Effector CD8-positive, alpha-beta T cell (primary cell): ENCODE data around the gene CMIP.

Source experiments
- DNase-seq: peaks from one replicate; lab custom pipeline; 2025; lab: John Stamatoyannopoulos, UW

CMIP gene

GRCh38 chr16:81639348-81639747, 194.7 kb downstream of the CMIP start:
- no peak for DNase-seq

DNA sequence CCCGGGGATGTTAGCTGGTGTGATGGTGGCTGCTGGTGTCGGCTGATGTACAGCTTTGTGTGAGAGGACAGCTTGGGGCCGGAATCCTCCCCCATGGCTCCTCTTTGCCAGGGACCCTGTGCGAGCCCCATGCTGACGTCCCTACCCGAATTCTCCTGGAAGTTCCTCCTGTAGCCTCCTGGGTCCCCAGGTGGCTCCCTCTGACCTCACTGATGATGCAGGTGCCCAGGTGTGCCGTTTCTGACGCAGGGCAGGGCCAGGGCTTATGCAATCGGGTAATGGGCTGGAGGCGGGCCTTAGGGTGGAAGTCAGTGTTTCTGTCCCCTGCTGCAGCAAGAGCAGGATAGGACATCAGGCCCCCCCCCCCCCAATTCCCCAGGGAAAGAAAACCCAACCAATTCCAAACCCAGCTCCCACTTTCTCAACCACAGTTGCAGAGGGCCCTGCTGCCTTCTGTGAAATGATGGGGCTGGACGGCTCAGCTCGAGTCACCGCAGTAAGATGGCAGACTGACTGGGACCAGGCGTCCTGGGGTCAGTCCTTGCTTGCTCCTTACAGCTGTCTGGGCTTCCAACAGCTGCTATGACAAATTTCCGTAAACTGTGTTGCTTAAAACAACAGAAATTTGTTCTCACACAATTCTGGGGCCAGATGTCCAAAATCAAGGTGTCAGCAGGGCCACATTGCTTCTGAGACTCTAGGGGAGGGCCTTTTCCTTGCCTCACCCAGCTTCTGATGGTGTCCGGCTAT, 195.5 kb downstream of the CMIP start:
- DNase-seq: no peak

- DNase-seq: no peak
Observed at GRCh38 chr16:81640681-81641070, 196.1 kb downstream of the CMIP start.

- no peak for DNase-seq
Observed at GRCh38 chr16:81641395-81642106, 196.9 kb downstream of the CMIP start.

DNA sequence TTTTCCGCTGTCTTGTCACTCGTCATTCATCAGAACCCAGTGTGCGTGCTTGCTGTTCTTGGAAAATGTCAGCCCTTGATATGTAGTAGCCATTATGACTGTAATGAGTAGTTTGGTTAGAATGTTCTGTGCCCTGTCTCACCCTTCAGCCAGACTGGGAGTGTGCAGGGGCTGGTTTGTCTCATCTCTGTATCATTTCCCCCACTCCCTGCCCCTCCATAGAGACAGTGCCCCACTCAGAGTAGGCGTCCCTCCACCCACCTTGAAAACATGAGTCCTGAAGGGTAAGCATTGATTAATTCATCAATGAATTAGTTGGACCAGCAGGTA, 197.5 kb downstream of the CMIP start:
- no peak for DNase-seq

- no peak for DNase-seq
Observed at GRCh38 chr16:81642943-81643342, 198.3 kb downstream of the CMIP start.

- no peak for DNase-seq
Observed at GRCh38 chr16:81645266-81645694, 200.7 kb downstream of the CMIP start.

DNA sequence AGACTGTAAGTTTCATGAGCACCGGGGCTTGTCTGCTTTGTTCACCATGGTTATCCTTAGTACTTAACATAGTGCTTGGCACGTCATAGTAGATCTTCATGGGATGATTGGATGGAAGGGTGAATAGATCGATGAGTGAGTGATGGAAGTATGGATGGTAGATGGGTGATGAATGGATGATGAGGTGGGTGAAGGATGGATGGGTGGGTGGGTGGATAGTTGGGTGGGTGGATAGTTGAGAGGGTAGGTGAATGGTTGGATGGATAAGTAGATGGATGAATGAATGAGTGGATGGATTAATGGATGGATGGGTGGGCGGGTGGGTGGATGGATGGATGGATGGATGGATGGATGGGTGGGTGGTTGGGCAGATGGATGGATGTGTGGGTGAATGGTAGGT, 201.3 kb downstream of the CMIP start:
- no peak for DNase-seq

- no peak for DNase-seq
Observed at GRCh38 chr16:81646561-81646960, 202.0 kb downstream of the CMIP start.

DNA sequence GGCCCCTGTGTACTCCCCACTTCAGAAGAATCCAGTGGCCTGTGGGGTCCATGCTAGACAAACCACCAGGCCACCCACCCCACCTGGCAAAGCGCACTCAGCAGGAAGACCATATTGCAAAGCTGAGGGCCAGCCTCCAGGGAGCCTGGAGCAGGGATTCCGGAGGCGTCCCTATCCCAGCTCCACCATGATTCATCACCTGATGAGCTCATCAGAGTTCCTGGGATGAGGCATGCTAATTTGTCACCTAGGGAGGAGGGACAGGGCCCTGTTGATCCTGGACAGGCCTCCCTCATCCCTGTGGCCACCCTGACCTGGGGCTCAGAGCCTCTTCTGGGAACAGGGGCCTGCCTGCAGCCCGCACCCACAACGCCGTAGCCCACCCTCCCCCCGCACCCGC, 202.9 kb downstream of the CMIP start:
- DNase-seq: no peak

GRCh38 chr16:81649561-81650184, 205.1 kb downstream of the CMIP start:
- no peak for DNase-seq

- DNase-seq: no peak
Observed at GRCh38 chr16:81650281-81650680, 205.7 kb downstream of the CMIP start.

DNA sequence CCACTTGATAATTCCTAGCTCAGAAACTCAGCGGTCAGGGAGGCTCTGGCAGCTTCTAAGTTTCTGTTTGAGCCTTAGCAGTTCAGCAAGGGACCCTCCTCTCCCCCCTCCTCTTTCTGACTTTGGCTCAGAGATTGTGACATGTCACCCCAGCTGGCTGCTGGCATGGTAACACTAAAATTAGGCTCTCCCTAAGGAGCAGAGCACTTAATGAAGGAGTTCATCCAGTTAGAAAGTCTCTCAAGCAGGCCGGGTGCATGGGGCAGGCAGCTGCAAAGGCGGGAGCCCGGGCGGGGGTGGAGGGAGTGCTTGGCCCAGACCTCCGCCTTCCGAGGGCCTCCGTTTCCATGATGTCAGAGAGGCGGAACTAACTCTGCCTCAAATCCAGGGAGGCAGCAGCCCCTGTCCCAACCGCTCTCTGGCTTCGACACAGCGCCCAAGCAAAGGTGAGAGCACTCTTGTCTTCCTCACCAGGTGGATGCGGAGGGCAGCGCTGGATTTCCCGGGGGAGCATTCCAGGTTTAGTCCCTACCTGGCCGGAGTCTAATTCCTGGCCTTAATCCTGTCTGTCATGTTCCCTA, 206.5 kb downstream of the CMIP start:
- DNase-seq: no peak

DNA sequence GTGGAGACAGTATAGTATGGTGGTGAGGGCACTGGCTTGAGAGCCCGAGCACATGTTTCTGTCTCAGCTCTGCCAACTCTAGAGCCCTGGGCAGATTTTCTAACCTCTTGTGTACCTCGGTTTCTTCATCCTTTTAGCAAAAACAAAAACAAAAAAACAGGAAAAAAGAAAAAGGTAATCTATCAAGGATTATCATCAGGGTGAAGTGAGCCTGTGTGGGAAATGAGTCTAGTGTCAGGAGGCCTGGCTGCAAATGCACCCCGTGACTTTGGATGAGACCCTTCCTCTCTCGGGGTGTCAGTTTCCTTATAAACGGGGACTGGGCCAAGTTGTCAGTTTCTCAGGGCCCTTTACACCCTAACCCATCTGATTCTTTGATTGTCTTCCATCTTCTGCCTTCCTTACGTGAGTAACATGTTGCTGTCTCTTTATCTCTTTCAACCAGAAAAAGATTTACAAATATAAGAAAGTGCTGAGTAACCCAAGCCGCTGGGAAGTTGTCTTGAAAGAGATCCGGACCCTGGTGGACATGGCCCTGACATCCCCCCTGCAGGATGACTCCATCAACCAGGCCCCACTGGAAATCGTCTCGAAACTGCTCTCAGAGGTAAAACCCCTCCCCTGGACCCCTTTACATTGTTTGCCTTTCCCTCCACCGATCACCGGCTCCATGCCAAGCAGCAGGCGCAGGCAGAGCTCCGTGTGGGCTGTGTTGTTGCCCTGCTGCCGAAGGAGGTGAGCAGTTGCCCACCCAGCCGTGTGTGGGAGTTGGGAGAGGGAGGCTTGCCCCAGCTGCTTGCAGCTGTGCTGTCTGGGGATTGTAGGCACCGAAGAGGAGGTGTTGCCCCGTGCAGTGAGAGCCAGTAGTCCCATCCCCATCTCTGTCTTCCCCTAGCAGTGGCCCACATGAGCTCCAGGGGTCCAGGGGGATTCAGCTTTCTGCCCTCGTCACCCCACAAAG, 207.4 kb downstream of the CMIP start:
- DNase-seq: no peak

DNA sequence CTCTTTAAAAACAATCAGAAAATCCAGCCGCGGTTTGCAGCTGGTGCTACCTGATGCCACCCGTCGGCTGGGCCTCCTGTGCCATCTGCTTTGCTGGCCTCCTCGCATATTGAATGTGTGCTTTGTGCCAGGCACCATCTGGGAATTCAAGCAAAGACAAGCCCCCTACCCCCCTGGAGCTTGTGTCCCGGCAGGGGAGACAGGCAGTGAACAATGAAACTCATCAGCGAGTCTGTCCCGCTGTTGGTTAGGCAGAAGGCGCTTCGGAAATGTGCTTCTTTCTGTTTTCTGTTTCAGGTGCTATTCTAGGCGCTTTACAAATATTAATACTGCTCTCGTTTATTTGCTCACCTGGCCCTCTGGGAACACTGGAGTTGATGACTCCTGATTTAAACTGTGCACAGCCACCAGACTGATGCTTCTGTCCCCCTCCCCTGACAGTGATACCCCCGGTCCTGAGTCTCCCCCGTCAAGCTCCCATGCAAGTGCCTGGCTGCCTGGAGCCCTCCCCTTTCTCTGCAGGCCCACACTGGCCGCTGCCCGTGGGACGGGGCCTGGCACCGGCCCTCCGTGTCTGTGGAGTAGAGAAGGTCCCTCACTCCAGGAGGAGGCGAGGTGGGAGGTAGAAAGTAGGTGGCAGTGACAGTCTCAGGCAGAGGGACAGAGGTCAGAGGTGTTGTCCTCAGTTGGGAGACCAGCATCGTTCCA, 208.3 kb downstream of the CMIP start:
- no peak for DNase-seq

GRCh38 chr16:81654346-81654745, 209.7 kb downstream of the CMIP start:
- no peak for DNase-seq

GRCh38 chr16:81655469-81656162, 211.0 kb downstream of the CMIP start:
- no peak for DNase-seq

GRCh38 chr16:81657224-81657623, 212.6 kb downstream of the CMIP start:
- DNase-seq: no peak

GRCh38 chr16:81657781-81658180, 213.2 kb downstream of the CMIP start:
- no peak for DNase-seq

GRCh38 chr16:81658373-81658772, 213.8 kb downstream of the CMIP start:
- no peak for DNase-seq
